HG03457 (cell line): ENCODE measurements around the gene GTPBP1.
A peak's percentile ranks its signal among the peaks of the same experiment; 100 is the strongest.

Experiments
- ATAC-seq: cut with Tn5 transposase; IDR thresholded peaks from one replicate; pipeline ENCODE4 v1.9.1; 2021; ENCODE audit warnings: moderate number of reproducible peaks; ENCODE audit not compliant: unreplicated experiment

GTPBP1 gene

DNA sequence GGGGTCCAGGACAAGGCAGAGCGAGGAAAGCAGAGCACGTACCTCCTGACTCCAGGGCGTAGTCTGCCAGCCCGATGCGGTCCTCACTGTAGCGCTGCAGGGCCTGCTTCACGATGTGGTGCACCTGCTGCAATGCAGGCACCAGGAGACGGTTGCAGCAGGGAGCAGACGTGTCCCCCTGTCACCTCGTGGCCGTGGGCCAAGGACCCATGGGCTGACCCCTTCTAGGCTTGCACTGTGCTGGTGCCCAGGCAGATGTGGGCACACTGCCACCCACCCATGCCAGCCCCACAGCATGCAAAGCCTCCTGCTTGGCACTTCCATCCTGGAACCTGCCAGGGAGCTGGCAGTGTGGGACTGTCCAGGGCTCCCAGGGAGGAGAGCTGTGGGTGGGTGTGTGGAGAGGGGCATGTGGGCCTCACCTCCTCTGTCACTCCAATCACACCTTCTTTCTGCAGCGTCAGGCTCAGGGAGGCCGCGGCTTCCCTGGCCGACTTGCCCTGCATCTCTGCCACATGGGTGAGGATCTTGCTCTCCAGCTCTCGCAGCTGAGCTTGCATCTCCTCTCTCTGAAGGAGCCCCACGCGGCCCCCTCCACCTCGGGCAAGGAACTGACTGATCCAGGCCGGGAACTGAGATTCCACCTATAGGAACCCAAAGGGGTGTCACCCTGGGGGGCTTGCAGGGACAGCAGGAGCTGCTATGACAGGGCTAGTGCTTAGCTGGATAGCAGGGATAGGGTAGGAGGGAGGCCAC lies 33.7 kb downstream of the GTPBP1 start:
- ATAC-seq, result no peak

DNA sequence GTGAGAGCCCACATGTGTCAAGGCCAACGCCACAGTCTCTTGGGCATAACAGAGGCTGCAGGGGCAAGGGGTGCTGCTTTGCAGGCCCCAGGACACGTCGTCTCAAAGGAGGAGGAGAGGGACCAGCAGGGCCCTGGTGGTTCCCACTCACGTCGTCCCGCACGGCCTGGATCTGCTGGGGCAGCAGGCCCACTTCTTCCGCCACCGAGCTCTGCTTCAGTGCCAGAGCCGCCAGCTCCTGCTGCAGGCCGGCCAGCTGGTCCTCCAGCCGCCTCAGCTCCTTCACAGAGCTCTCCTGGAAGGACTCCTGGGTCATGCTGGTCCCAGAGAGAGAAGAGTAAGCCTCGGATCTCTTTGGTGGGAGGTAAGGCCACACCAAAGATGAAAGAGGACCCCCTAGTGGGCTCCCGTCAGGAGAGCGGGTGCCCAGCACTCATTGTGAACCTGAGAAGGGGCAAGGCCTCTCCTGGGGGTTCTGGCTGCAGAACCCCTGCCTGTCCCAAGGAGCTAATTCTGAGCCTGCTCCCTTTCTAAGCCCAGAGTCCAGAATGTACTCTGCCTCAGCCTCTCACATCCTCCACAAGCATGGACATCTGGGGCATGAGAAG lies 34.5 kb downstream of the GTPBP1 start:
- ATAC-seq, result no peak

DNA sequence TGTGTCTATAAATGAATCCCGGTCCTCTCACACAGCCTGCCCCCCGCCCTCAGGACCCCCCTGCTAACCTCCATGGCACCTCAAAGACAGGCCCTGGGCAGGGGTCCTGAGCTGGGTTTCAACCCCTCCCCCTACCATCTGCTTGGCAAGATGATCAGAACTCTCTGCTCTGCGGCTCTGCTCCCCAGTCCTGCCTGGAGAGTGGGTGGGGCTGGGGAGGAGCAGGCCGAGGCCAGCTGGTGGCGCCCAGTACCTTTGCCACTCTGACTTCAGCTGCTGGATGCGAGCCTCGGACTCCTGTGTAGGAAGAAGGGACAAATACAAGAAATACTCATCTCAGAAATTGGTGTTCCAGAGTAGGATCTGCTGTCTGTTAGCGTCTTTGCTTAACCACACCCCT lies 35.0 kb downstream of the GTPBP1 start:
- ATAC-seq, result no peak

DNA sequence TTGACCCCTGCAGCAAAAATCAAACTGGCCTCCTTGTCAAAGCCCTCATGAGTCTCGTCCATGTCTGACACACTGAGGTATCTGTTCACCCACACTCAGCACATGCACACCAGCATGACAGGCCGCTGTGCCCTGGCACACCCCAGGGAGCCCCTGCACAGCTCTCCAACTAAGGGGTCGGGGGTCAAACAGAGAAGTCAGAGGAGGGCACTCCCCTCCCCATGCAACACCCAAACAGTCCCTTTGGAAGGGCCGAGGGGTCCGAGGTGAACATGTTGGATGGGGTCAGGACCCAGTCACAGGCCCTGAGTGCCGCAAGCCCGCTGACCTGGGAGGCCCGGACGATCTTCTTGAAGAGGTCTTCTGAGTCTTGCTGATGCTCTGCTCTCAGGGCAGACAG lies 35.4 kb downstream of the GTPBP1 start:
- no peak for ATAC-seq

DNA sequence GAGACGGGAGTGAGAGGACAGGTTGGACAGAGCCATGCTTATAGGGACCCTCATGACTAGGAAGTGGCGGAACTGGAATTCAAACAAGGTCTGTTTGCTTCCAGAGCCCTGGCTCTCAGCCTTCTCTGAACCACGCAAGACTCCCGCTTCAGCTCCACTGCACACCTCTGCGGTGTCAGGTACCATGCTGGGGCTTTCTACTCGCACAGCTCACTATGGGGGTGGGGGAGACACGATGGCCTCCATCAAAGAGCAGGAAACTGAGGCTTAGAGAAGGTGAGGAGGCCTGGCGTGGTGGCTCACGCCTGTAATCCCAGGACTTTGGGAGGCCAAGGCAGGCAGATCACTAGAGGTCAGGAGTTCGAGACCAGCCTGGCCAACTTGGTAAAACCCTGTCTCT lies 35.8 kb downstream of the GTPBP1 start:
- no peak for ATAC-seq

DNA sequence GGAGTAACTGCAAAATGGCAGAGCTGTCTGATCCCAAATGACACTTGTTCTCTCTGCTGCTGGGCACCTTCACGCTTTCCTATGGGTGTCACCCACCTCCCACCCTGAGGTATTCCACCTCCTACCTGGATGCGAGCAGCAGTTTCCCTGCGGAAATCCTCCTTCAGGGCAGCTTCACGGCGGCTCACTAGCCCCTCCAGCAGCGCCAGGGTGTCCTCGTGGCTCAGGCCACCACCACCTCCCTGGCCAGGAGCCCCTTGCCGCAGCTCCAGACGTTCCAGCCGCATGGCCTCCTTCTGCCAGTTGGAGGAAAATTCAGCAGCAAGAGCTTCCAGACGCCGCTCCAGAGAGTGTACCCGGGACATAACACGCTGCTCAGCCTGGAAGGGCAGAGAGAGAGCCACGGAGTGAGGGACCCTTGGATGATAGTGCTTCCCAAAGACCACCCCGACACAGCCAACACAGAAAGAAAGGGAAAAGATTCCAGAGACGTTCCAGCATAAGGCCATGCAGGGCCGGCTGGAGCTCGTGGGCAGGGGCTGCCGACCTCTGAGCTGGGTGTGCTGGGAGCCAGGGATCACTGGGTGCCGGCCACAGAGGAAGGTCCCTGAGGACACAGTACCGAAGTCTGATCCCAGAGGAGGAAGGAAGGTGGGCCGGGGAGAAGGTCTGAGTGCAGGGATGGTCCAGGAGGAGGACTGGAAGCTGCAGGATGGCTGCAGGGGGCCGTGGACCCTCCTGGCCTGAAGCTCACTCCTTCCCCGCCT lies 36.6 kb downstream of the GTPBP1 start:
- no peak for ATAC-seq

DNA sequence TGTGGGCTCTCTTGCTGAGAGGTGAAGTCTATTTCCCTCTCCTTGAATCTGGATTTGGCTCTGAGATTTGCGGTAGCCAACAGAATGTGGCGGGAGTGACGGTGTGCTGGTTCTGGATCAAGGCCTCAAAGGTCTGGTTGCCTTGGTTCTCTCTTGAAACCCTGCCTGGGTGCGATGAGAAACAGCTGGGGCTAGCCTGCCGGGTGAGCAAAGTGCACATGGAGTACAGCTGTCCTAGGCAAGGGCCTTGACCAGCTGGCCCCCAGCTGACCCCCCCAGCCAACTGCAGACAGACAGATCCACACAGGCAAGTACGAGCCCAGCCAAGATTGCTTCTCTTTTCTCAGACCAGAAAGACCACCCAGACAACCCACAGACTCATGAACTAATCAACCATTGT lies 39.2 kb downstream of the GTPBP1 start:
- no peak for ATAC-seq

DNA sequence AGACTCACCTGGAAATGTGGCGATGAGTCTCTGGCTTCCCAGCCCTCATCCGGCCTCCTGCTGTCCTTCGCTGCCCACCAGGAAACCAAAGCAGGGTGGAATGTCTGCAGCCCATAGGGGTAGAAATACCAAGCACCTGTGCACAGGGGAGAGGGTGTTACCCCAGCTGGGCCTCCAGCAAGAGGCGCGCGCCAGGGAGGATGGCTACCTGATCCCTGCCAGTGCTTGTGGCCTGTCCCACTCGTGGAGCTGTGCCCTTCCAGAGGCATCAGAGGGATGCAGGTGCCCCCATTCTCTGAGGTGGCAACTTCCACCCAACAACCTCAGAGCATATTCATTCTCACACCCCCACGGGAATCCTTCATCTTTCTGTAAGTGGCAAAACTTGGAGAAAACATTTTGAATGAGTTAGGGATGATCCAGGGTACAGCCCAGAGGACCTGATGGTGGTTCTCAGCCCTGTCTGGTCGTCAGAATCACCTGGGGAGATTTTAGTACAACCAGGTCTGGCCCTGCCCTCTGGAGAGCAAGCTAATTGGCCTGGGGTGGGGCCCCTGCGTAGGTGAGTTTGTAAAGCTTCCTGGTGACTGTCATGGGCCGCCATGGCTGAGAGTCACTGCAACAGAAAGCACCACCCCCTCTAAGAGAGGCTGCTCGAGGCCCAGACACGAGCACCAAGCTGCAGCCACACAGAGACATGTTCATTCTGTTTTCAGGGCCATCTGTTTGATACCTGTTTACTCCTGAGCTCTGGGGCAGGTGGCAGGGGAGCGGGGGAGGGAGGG lies 40.1 kb downstream of the GTPBP1 start:
- no peak for ATAC-seq

DNA sequence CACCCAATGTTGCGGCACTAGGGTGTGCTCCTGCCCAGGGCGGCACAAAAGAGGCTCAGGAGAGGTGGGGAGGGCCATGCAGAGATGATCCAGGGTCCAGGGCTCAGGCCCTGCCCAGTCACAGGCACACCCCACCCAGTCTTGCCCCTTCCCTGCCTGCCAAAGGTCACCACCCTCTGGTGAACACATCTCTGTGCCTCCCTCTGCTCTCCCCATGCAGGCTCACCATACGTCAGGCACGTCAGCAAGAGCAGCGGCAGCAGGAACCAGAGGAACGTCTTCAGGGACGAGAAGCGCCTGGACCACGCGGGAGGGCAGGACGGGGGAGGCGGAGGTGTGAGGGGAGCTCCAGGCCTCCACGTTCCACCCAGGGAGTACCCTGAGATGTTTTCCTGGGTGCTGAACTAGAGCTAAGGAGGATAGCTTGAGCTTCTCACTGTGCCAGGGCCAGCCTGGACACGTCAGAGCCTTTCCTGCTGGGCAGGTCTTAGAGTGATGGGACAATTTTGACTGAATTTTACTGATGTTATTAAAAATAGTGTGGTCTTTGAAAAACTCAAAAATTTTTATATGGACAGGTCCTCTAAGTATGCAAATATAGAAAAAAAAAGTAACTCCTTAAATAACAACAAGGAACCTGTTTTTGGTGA lies 42.9 kb downstream of the GTPBP1 start:
- ATAC-seq, result no peak

DNA sequence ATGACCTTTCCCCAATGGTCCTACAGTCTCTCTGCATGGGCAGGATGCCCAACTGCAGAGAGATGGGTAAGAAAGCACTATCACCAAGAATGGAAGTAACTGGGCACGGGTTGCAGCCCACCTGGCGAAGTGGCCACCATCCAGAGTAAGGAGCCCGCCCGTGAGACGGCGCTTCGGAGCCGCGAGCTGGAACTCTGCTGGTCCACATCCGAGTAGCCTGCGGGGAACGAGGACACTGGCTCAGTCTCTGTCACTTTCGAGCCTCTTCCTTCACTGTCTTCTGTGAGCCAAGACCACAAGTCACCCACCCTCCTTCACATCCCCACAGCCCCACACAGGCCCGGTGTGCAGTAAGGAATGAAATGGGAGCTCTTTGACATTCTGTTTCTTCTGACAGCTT lies 44.4 kb downstream of the GTPBP1 start:
- no peak for ATAC-seq

DNA sequence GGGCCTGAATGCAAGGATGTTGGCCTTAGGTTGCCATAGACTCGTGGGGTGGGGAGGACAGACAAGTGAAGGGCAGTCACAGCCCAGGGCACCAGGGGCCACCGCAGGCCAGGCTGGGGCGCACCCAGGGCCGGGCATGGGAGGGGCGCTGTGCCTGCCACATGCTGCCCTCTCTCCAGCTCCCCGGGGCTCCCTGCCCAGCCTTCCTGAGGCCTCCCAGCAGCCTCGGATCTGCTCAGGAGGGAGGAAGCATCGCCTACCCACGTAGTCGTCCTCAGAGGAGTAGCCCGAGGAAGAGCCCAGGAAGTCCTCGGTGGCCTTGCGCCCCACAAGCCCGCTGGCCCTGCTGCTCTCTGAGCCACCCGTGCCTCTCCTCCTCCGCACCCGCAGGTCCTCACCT lies 44.9 kb downstream of the GTPBP1 start:
- ATAC-seq, result no peak

DNA sequence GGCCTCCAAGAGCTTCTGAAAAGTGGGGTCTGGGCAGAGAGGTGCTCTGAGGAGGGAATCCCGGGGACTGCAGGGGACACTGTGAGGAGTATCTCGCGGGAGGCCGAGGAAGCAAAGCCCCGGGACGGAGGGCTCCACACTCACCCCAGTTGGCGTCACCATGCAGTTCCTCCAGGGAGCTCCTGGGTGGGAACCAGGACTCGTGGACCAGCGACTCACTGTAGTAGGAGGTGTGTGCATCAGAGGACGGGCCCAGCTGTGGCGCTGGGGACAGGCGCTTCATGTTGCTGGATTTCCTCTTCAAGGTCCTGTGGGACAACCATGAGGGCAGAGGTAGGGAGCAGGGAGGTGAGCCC lies 45.3 kb downstream of the GTPBP1 start:
- no peak for ATAC-seq

DNA sequence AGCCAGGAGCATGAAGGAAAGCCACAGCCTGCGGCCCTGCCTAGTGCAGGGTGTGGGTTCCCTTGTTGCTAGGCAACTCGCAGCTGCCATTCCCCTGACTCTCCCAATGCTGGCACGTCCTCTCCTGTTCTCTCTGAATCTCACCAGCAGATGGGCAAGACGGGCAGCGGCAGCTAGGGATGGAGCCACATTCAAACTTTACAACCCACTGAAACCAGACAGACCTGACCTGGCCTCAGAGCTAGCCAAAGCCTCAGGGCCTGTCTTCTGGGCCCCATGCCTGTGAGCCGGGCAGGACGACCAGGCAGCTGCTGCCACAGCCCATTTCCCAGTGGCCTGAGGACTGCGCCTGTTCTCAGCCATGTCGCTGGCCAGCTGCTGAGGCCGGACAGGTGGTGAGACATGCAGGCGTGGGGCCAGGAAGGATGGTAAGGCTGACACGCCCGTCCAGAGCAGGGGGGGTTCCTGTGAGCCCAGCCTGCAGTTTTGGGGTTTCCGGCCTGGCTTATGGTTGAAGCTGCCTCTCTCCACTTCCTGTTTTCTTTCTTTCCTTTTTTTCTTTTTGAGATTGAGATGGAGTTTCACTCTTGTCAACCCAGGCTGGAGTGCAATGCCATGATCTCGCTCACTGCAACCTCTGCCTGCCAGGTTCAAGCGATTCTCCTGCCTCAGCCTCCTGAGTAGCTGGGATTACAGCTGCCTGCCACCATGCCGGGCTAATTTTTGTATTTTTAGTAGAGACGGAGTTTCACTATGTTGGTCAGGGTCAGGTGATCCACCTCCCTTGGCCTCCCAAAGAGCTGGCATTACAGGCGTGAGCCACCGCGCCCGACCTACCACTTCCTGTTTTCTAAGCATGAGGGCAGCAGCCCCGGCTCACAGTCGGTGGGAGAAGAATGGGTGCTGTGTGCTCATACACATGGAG lies 45.9 kb downstream of the GTPBP1 start:
- ATAC-seq, result peak; percentile 28

DNA sequence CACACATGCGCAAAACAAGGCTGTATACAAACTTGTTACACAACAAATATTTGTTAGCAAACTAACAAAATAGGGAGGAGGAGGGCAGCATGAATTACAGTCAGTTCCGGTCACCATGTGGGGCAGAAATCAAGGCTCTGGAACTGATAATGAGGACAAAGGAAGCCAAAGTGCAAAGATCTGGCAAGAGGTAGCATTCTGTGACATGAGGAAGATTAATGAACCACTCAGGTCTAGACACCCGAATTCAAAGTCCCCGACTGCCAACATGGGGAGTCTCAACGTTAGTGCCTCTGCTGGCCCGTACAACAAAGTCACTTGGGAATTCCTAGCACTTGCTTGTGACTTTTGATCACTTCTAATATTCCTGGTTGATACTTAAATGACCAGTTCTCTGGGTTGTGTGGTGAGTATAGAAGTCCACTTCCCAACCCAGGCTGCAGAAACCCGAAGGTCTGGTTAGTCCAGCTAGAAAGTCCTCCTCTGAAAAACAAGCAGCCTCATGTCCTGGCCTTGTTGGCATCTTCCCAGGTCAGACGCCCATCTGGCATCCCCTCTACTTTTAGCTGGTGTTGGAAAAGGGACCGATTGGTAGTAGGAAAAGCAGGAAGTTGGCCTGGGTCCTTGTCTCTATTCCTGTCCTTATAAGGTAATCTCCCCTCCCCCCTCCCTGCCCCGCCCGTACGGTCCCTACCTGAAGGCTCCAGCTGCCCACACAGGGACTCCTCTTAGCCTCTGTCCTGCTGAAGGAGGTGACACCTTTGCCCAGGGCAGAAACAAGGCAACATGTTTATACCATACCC lies 48.4 kb downstream of the GTPBP1 start:
- no peak for ATAC-seq

DNA sequence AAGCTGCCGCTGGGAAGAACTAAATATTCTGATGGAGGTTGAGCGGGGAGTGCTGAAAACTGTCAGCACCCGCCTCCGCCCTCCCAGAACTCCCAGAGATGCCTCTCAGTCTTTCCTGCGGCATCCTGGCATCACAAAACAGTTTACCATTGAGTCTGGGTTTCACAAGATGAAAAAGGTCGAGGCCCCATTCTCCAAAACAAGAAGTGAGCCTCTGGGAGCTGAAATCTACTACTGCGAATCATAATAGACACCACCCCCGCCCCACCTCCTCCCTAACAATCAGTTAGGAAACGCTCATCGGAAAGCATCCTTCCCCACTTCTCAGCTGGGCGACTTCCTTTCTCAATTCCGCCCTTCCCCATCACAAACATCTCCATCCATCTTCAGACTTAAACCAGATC lies 49.0 kb downstream of the GTPBP1 start:
- no peak for ATAC-seq

DNA sequence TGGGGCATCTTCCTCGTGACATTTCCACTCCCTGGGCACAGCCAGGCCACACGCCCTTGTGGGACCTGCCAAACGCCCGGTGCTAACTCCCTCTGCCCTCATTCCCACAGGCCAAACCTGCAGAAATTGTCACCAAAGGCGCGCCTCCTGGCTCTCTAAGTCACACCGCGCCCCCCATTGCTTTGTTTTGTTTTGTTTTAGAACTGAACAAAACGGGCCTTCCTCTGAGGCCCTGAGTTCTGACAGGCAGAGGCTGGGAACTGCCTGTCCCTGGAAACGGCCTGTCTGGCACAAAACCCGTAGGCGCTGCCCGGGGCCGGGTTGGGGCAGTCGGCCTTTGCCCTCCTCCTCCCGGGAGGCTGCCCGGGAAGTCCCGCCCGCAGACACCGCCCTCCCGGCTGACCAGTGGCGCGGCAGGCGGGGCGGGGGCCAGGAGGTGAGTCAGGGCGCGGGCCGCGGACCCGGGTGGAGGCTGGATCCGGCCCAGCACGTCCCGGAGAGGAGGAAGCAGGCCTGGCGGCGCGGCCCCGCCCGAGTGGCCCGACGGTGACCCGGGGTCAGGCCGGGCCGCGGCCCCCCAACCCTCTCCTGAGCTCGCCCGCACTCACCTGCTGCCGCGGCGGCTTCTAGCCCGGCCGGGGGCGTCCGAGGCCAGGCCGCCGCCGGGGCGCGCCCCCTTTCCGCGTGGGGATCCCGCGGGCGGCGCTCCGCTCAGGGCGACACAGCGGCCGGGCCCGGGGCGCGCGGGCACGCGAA lies 49.6 kb downstream of the GTPBP1 start:
- peak; percentile 15 for ATAC-seq

DNA sequence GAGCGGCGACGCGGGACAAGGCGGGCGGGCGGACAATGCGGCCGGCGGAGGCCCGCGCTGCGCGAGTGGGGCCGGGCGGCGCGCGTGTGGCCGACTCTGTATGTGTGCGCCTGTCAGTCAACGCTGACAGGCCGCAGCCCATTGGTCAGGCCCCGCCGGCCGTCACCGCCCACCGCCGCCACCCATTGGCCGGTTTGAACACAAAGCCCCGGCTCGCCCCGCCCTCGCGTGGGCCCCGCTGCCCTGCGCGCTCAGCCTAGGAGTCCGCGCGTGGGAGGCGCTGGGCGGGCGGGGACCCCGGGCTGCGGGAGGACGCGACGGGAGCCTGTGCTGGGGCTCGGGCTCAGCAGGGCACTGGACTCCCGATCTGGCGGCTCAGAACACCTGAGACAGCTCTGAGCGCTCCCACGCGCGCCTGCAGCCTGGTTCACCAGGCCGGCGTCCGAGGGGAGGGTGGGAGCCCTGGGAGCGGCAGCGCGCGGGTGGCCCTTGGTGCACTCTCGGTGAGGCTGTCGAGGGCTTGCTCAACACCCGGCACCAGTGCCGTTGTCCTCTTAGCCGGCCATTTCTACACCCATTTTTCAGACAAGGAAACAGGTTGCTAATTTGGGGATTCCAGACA lies 50.3 kb downstream of the GTPBP1 start, which contains the start of gene SUN2:
Gene SUN2 (minus strand): TSS at position 88 of the 622 bp plus-strand sequence. CDS start 3,370 bp downstream, outside the sequence.
- ATAC-seq, result peak; percentile 43
